GM19324 (cell line): ENCODE data around the gene CDKAL1.

Experiments used
- ATAC-seq: cut with Tn5 transposase; IDR thresholded peaks from one replicate; pipeline ENCODE4 v1.9.1; 2021; ENCODE audit warnings: mild to moderate bottlenecking, moderate library complexity; ENCODE audit not compliant: unreplicated experiment, low FRiP score

The CDKAL1 gene

DNA sequence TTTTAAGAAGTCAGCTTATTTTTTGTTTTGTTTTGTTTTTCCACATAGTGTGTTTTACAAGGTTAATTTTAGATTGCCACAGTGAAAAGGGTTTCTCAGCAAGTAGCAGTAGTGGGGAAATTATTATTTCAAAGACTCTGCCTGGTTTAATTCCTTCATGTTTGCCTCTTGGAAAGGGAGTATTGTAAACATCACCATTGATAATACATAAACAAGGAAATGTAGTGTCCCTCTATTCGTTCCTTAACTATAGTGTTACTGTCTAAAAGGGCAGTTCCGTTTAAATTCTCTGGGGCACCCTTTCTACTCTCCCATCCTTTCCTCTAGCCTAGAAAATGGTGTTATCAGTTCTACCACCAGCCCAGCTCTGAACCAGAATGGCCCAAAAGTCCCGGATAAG is 668.3 kb downstream of the CDKAL1 start:
- no peak for ATAC-seq

DNA sequence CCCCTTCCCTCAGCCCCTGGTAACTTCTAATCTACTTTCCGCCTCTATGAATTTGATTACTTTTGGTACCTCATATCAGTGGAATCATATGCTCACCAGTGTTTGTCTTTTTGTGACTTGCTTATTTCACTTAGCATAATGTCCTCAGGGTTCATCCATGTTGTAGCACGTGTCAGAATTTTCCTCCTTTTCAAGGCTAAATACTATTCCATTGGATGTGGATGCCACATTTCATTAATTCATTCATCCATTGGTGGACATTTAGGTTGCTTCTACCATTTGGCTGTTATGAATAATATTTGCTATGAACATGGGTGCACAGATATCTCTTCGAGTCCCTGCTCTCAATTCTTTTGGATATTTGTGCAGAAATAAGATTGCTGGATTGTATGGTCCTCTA is 670.7 kb downstream of the CDKAL1 start:
- no peak for ATAC-seq

DNA sequence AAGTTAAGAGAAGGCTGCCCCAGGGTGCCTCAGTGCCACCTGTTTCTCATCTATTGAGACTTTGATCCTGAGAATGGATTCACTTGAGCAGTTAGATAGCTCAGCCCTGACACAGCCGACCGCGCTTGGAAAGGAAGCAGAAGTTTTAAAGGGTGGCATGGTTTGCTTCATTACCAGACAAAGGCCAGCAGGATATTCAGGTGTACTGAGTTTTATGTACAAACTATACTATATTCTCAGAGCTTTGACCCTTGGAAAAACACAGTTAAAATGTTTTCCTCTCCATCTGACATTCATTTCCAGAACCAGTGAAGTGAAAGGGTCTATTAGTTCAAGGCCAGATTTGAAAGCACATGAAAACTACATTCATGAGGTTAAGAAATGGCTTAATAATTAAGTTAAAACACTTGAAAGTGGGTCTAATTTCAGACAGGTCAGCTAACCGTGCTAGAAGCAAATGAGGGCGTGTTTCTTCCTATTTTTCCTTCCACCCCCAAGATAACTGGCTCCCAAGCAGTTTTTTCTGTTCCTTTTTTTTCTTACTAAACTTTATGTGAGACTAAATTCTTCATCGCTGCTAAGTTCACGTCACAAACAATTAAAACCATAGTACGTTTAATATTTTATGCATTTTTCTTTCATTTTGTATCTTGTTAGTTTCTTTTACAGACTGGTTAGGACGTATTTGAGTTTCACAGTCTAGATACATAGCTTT is 674.0 kb downstream of the CDKAL1 start:
- peak; percentile 46 for ATAC-seq

DNA sequence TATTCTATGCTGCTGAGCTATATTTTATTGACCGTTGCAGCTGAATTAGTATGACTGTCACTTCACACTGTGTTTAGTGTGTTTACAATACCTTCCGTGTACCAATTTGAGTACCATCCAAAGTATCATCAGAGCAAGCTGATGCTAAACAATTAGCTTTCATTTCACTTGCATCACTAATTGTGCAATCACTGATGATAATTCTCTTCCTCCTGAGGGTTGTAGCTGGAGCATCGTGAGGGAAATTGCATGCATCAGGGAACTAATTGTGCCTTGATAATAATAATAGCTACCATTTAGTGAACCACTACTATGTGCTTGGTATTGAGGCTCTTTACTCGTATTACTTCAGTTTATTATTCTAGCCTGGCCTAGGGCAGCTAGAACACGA is 674.5 kb downstream of the CDKAL1 start:
- ATAC-seq = no peak

DNA sequence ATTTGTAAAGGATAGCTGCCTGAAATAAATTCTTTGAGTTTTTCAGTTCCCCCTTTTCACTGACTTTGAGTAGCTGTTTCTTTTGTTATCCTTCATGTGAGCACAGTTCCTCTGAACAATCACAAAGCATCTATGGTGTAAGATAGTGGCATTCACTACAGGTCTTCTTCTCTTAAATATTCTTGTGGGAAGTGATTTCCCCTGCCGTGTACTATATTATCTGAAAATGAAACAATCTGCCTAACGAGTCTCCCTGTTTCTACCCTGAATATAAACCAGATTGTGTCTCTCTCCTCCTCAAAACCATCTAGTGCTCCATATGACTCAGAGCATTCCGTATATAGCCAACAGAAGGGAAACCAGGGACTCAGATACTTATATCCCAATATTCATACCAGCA is 679.2 kb downstream of the CDKAL1 start:
- ATAC-seq = peak; percentile 60

DNA sequence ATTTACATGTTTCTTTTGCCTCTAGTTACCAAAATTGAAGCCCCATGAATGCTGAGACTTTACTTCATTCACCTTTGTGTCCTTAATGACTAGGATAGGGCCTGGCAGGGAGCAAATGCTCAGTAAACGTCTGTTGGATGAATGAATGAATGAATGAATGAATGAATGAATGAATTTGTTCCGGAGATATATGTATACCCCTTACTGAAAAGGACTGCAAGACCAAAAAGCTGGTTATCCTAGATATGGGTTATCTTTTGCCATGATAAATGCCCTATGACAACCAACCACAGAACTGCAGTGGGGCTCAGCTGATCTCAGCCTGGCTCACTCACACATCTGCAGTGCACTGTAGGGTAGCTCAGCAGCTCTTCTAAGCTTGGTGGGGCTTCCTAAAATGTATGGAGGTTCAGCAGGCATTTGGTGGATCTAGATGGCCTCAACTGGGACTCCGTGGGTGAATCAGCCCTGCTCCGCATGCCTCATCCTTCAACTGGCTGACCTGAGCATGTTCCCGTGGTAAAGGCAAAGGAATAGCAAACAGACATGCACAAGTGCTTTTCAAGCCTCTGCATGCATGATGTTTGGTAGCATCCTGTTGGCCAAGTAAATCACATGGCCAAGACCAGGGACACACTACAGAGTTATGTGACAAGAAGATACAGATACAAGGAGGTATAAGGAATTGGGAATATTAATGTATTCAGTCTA is 680.6 kb downstream of the CDKAL1 start:
- no peak for ATAC-seq

DNA sequence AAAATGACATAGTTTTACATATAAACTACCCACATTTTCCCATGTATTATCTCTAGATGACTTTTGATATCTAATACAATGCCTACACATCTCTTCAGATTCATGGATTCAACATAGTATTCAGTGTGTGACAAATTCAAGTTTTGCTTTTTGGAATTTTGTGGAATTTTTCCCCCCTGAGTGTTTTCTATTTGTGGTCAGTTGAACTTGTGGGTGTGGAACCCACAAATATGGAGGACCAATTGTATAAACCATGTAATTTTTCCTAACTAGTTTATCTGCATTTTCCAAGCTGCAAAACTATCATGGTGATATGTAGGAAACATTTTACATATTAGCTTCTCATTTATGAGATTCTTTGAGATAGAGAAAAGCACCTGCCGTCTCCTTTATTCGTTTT is 685.0 kb downstream of the CDKAL1 start:
- no peak for ATAC-seq

DNA sequence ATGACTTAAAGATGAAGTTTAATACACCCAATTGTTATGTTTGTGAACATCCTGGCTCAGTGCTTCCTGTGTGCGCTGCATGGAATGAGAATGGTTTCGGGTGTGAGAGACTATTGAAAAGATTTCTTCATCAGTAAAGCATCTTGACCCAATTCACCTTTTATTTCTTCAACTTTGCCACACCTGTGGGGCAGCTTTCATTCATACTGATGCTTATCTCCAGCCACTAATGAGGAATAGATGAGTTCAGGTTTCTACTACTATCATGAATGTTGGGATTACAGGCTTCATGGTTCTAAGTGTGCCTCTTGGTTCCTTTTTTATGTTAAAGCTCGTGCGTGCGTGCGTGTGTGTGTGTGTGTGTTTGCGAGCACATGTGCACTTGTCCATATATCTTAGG is 685.6 kb downstream of the CDKAL1 start:
- no peak for ATAC-seq

DNA sequence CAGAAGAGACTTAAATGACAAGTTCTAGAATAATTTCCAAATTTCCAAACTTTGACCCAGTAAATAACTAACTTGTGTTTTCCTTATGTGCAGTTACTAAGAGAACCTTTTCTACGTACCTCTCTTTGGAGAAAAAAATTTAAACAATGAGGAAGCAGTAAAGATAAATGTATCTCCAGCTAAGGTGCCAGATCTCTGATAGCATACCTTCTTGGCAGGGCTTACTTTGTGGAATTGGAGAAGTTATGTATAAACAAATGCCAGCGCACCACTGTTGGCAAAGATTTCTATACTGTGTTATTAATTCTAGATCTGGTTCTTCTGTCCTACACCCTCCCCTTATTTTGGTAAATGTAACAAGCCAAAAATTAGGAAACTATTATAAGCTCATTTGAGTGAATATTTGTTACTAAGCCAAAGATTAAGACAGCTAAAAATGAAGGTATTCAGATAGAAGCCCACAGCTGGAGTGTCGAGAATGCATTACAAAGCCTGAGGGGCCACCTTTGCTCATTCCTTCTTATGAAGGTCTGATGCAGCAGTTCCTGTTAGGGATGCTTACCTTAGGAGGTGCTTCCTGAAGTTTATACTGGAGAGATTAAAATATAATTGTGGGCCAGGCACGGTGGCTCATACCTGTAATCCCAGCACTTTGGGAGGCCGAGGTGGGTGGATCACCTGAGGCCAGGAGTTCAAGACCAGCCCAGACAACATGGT is 686.2 kb downstream of the CDKAL1 start:
- no peak for ATAC-seq

DNA sequence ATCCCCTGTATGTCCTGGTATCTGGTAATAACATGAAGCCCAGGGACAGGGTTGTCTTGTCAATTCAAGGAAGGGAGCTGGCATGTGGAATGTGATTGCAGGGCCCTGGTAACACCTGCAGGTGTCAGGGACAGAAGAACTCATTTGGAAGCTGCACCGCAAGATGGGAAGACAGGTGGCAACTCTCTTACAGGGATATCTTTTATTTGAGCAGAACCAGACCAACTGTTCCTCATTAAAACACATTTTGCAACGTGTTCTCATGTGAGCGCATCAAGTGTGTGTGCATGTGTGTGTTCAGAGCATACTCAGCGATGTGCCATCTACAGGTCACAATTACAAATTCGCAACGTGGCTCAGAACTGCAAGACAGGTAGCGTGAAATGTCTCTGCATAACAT is 688.4 kb downstream of the CDKAL1 start:
- no peak for ATAC-seq

DNA sequence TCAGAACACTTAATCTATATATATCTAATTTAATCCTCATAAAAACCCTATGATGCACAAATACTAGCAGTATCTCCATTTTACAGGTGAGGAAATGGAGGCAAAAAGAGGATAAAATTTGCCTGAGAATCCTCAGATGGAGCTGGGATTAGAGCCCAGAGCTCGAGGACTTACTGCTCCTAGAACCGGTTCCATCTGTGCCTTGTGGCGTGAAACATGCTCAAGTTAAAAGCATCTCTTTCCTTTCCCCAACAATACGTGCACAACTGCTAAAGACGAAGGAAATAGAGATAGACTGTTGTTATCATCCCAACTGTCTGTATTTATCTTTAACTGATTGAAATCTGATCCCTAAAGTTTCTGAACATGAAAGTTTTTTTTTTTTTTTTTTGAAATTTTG is 691.7 kb downstream of the CDKAL1 start:
- ATAC-seq = no peak

DNA sequence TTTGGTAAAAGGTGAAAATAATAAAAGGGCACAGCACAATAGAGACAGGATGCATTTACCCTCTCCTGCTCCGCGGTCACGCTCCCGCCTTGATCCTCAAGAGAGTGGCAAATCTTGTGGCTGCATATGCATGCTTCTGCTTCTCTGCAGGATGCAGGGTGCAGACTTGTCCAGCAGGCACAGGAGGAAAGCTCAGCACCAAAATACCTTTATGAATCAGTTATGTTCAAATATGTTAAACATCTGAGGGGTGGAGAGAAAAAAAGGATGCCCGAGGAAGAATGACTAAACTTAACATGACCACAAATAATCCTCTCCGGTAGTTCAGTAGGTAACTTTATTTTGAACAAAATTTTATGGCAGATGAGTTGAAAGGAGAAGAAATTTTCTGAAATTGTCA is 693.2 kb downstream of the CDKAL1 start:
- no peak for ATAC-seq

DNA sequence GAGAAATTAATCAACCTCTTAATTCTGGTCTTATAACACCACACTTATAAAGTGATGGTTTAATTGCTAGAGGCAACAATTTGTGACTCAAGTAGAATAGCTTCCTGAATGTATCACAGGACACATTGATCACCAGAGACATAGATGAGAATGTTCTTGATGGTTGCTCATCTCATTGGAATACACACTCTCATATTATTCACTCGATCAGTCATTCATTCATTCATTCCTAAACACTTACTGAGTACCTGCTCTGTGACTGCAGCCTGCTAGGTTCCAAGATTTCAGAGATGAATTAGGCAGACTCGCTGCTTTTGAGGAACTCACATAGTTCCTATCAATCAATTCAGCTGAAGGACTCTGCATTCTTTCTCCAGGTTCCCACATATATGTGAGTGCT is 694.2 kb downstream of the CDKAL1 start:
- no peak for ATAC-seq

DNA sequence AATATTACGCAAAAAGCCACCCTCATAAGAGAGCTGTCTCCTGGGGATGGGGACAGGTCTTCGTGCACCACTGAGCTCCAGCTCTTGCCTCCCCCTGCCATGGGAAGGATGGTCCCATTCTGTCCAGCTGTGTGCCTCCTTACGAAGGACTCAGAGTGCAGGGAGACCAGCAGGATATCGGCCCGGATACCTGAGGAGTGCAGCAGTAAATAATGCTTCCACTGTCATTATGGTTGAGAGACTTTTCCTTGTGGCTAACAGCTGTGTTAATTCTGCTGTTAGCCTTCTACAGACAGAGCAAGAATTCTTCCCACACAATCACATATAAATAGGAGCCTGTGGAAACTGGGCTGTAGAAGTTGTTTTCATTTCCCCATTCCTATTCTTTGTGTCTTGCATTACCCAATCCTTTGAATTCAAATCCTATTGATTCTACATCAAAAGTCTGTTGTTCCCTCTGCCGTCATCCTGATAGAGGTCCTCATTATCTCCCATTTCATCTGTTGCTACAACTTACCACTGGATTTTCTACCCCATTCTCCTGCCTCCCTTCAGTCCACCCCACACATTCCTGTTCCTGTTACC is 694.7 kb downstream of the CDKAL1 start:
- no peak for ATAC-seq

DNA sequence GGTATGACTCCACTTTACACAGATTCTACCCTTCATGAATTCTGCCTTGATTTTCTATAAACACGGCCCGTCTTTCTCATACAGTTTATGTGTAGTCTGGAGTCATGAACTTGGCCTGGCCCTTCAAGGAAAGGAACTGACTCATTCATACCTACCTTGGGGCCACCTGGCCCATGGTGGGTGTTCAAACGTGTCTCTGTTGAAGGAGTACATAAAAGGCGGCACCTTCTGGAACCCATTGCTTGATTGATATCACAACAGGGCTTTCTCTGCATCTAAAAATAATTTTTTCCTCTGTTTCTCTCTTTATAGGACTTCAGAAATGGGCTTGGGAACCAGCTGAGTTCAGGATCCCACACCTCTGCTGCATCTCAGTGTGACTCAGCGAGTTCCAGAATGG is 696.3 kb downstream of the CDKAL1 start:
- ATAC-seq = no peak

DNA sequence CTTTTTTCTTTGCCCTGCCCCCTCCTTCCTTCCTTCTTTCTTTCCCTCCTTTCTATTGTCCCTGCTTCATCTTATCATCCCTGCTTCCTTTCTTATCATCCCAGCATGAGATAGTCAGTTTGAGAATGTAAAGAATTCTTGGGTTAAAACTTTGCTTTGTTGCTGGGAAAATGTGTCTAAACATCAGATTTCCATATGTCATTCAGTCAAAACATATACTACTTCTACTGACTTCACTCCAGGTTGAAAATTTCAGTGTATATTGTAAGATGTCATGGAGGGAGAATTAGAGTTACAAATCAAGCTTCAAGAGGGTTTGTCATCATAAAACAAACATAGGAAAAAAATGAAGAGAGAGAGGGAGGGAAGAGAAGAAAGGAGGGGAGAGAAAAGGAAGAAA is 700.9 kb downstream of the CDKAL1 start:
- ATAC-seq = no peak

DNA sequence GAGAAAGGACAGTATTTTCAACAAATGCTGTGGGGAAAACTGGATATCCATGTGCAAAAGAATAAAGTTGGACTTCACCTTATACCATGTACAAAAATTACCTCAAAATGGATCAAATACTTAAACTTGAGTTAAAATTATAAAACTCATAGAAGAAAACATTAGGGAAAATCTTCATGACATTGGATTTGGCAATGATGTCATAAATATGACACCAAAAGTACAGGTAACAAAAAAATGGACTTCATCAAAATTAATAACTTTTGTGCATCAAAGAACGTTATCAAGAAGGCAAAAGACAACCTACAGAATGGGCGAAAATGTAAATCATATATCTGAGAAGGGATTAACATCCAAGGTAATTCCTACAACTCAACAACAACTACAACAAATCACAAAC is 704.0 kb downstream of the CDKAL1 start:
- no peak for ATAC-seq

DNA sequence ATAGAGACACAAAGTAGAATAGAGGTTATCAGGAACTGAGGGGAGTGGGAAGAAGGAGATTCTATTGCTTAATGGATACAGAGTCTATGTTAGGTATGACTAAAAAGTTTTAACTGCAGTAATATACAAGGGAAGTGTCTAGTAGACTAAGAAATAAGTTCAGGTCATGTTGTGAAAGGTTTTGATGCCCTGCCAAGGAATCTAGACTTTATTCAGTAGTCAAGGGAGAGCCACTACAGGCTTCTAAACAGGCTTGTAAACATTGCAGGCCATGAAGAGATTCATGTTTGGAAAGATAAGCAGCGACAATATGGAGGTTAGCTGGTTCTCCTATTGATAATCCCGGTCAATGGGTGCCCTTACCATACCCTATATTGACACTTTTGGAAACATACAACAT is 706.5 kb downstream of the CDKAL1 start:
- ATAC-seq = no peak

DNA sequence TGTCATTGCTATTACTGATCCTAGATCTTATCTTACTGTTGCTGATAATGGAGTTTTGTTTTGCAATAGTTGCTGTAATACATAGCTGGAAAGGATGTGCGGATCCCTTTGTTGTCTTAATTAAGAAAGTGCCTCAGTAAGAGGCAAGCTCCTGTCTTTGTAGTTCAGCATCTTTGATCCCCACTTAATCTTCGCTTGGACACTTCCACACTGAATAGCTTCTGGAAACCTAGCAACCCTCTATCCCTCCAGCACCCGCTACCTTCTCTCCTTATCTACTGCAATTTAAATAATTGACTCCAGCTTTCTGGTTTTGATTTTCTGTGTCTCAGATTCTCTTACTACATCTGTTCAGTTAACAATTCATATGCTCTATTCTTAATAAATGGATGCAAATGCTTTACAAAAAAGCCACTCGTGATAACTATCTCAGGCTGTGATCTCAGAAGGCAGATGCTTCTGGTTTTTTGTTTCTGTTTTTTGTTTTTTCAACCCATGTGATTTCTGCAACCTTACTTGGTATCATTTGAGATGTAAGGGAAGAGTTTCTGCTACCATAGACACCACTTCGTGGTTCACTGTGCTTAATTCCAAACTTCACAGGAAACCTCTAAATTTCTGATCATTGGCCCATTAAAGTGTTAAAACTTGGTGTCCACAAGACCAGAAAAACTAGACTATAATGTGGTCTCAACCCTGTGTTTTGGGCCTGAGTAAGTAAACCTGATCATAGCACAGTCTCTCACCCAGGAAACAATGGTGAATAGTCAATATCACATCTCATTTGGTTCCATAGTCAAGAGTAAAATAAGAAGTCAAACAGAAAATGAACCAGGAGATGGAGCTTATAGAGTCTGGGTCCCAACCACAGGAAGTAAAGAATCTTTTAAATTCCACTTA is 707.2 kb downstream of the CDKAL1 start:
- ATAC-seq = no peak

DNA sequence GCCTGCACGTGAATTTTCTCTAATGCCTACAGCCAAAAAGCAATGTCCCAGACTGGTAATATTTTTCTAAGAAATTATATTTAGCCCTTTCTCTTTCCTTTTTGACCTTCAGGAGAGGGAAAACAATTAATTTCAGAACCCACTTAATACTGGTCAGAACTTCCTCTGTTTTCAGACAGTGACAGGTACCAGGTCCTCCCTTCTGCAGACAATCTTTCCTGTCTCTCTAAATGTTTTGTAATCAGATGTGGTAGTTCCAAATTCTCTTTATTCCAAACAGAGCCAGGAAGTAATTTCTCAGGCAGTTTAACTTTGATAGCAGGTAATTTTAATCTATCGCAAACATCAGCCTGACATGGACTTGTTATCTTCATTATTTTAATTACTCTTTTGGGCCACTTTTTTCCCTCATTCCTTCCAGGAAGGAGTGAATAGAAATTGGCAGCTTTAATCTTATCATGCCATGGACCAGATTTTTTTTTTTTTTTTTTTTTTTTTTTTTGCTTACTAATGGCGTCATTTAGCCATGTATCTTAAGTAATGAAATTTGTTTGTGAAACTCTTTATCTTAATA is 710.7 kb downstream of the CDKAL1 start:
- no peak for ATAC-seq
